ENCODE results near the gene WDR45B. TPM values are rescaled to one million over a fixed set of nuclear protein-coding genes. Genes with fewer than 3 reads are reported as not detected.
"Not testable (repeated sequence)": the region's sequence is repeated elsewhere in the genome, so short reads cannot be mapped to it uniquely, and the experiment has no call there.

Gene WDR45B
- total and polyA plus RNA-seq, 2 donors (not counting 3 experiments of a cell fraction or from before 2014, with no cell fraction given) = 62.0 to 76.7 TPM

DNA sequence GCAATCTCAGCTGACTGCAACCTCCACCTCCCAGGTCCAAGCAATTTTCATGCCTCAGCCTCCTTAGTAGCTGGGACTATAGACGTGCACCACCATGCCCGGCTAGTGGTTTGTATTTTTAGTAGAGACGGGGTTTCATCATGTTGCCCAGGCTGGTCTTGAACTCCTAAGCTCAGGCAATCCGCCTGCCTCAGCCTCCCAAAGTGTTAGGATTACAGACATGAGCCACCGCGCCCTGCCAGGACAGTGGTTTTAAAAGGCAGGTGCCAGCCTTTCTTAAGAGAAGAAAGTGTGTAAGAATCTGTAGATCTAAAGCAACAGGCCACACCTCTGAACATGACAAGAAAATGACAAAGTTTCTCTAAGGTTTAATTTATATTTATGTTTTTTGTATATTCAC is 6.4 kb upstream of the WDR45B start:
- H3K27me3 ChIP-seq (ENCODE audit: control insufficient read depth in 2 of 2, insufficient read depth in 2 of 2, low read length in 2 of 2); H3K9ac ChIP-seq (replicated peaks; ENCODE audit: extremely low read depth, insufficient read depth, low read length); POLR2A ChIA-PET; H2AFZ ChIP-seq (ENCODE audit: low read depth, low read length); FAIRE-seq; H3K9me1 ChIP-seq (replicated peaks; ENCODE audit: control insufficient read depth, extremely low read depth, insufficient read depth, low read length); DNase-seq (ENCODE audit: low read depth, low spot score); BruUV-seq (replicated peaks); H3K27ac ChIP-seq (ENCODE audit: insufficient read depth, low read depth, low read length); H3K79me2 ChIP-seq (ENCODE audit: control insufficient read depth, insufficient read depth, low read length); H3K9me3 ChIP-seq (replicated peaks; ENCODE audit: control insufficient read depth, insufficient read depth, low read length); CTCF ChIA-PET; H3K36me3 ChIP-seq (ENCODE audit: control insufficient read depth in 2 of 2, extremely low read depth in 1 of 2, insufficient read depth in 2 of 2, low read length in 2 of 2); H3K4me3 ChIP-seq (replicated peaks in 1 of 3; ENCODE audit: insufficient read depth in 1 of 3, low read depth in 1 of 3, low read length in 3 of 3); H4K20me1 ChIP-seq (replicated peaks; ENCODE audit: control insufficient read depth, extremely low read depth, insufficient read depth, low read length); intact Hi-C loops (cut with micrococcal nuclease); dilution Hi-C loops (cut with MboI; ENCODE audit: extremely low pct_ligation_motif_present, low sequenced_read_pairs); H3K4me1 ChIP-seq (ENCODE audit: control insufficient read depth, extremely low read depth, insufficient read depth, low read length); H3K4me2 ChIP-seq (ENCODE audit: insufficient read depth, low read length): not testable (repeated sequence)

DNA sequence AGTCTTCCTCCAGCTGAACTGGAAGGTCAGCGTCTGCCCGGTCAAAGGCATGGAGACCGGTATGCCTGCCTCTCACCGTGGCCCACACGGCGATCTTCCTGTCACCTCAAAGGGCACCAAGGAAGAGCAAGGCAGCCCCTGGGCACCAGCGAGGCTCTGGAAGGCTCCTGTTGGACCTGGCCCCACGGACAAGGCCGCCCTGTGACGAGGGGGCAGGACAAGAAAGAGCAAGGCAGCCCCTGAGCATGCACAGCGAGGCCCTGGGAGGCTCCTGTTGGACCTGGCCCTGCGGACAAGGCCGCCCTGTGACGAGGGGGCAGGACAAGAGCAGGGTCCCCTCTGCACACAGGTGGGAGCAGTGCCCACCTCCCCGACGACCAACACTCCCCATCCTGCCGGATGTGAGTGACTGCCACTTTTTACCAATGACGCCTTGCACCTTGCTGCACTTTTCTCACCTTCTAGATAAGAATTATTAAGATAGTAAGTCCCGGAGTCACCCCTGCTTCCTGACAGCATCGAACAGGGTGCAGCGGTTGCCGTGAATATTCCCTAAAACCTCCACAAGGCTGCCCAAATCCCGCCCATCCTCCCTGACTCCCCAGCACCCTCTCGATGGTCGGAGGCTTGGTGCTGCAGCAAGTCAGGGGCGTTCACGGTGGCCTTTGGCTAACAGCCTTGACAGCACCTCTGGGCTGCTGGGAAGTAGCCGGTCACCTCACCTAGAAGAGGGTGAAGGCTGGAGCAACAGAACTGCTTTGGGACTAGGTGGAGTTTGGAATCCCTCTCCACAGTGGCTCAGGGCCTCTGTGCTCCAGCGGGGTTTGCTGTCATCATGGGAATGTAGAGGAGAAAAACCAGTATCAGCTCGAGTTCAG is 5.6 kb upstream of the WDR45B start:
- no peak for FAIRE-seq
- H2AFZ ChIP-seq (ENCODE audit: low read depth, low read length) = no peak overlapping the region
- intact Hi-C loops (cut with micrococcal nuclease) (no loop called here), dilution Hi-C loops (cut with MboI; ENCODE audit: extremely low pct_ligation_motif_present, low sequenced_read_pairs) (no loop called here)
- H3K4me3 ChIP-seq (replicated peaks in 1 of 3; ENCODE audit: insufficient read depth in 1 of 3, low read depth in 1 of 3, low read length in 3 of 3) = no peak overlapping the region
- no peaks in the 10 kb centered on the region for H3K79me2 ChIP-seq (ENCODE audit: control insufficient read depth, insufficient read depth, low read length)
- no peaks in the 10 kb centered on the region for H3K36me3 ChIP-seq (ENCODE audit: control insufficient read depth in 2 of 2, extremely low read depth in 1 of 2, insufficient read depth in 2 of 2, low read length in 2 of 2)
- H3K9ac ChIP-seq (replicated peaks; ENCODE audit: extremely low read depth, insufficient read depth, low read length) = no peak overlapping the region
- DNase-seq (ENCODE audit: low read depth, low spot score) = no peak
- BruUV-seq (replicated peaks) = no TSS peak
- H3K27me3 ChIP-seq (ENCODE audit: control insufficient read depth in 2 of 2, insufficient read depth in 2 of 2, low read length in 2 of 2) = no peaks in the 10 kb centered on the region
- ChIA-PET CTCF (no interaction called here), POLR2A (no interaction called here)
- no peak overlapping the region for H3K27ac ChIP-seq (ENCODE audit: insufficient read depth, low read depth, low read length)
- H3K9me3 ChIP-seq (replicated peaks; ENCODE audit: control insufficient read depth, insufficient read depth, low read length) = no peaks in the 10 kb centered on the region
- no peaks in the 10 kb centered on the region for H3K4me1 ChIP-seq (ENCODE audit: control insufficient read depth, extremely low read depth, insufficient read depth, low read length)
- H4K20me1 ChIP-seq (replicated peaks; ENCODE audit: control insufficient read depth, extremely low read depth, insufficient read depth, low read length) = no peaks in the 10 kb centered on the region
- no peaks in the 10 kb centered on the region for H3K9me1 ChIP-seq (replicated peaks; ENCODE audit: control insufficient read depth, extremely low read depth, insufficient read depth, low read length)
- TF ChIP-seq POLR2AphosphoS5 (IDR thresholded peaks at IDR 0.05; ENCODE audit: insufficient read depth, low read depth, low read length) (no peak), FOS (IDR thresholded peaks at IDR 0.05; ENCODE audit: borderline replicate concordance, insufficient read depth, low read length) (no peak), POLR2A (IDR thresholded peaks at IDR 0.05; ENCODE audit: low read depth, low read length) (no peak), JUN (IDR thresholded peaks at IDR 0.05; ENCODE audit: borderline replicate concordance, insufficient read depth, insufficient read length, low read depth) (no peak), GATA2 (IDR thresholded peaks at IDR 0.05; ENCODE audit: insufficient read depth, insufficient read length, low read depth, low read length) (no peak), MYC (IDR thresholded peaks at IDR 0.05; ENCODE audit: low read depth, low read length) (no peak)
- TF ChIP-seq, protein P1, sequence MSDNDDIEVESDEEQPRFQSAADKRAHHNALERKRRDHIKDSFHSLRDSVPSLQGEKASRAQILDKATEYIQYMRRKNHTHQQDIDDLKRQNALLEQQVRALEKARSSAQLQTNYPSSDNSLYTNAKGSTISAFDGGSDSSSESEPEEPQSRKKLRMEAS (IDR thresholded peaks at IDR 0.05; ENCODE audit: insufficient read depth, insufficient read length) = no peak
- H3K4me2 ChIP-seq (ENCODE audit: insufficient read depth, low read length) = no peak overlapping the region
